PC-3 (cell line): Measurements from ENCODE around the gene ALDH3A2. TPM values are rescaled to one million over a fixed set of nuclear protein-coding genes. Genes with fewer than 3 reads are reported as not detected.

Source experiments
- ATAC-seq: fragments of 200-7000 bp; cut with Tn5 transposase; 2 replicates; pipeline ENCODE4 v1.9.1; 2020; ENCODE audit warnings: mild to moderate bottlenecking, moderate library complexity
- BruUV-seq: library from RNA; stranded (reverse); fragments of 400-500 nt; replicated peaks from 2 replicates; lab custom pipeline; 2021; lab: Mats Ljungman, UMichigan
- CTCF ChIA-PET: fragments of 300-600 bp; sonication (Branson Sonifier 250); formaldehyde crosslinking; loops from one replicate; lab custom pipeline; 2022; ENCODE audit warnings: antibody characterized with exemption; lab: Charles Lee
- POLR2A ChIA-PET: fragments of 300-600 bp; sonication (Branson Sonifier 250); formaldehyde crosslinking; loops from one replicate; lab custom pipeline; 2022; ENCODE audit warnings: antibody characterized with exemption; ENCODE audit not compliant: unreplicated experiment; lab: Charles Lee
- DNase-seq: peaks from one replicate; pipeline ENCODE4 v3.0.0-alpha.2; 2015
- H2AFZ ChIP-seq: fragments of 300-600 bp; sonication (generic); 2 replicates; pipeline ENCODE4 v1.6.0; 2016; ENCODE audit warnings: antibody characterized with exemption, low read length
- H3F3A ChIP-seq: fragments of 300-600 bp; sonication (generic); one replicate; pipeline ENCODE4 v1.6.0; 2017; ENCODE audit warnings: antibody characterized with exemption, low read length, control low read depth, mild to moderate bottlenecking; ENCODE audit not compliant: unreplicated experiment
- H3K27ac ChIP-seq: fragments of 300-600 bp; sonication (generic); 2 replicates; pipeline ENCODE4 v1.5.1; 2016; ENCODE audit warnings: mild to moderate bottlenecking, low read length
- H3K27me3 ChIP-seq: fragments of 300-600 bp; sonication (generic); 2 replicates; pipeline ENCODE4 v1.6.1; 2016; ENCODE audit warnings: low read length, mixed read lengths
- H3K36me3 ChIP-seq: fragments of 300-600 bp; sonication (generic); 2 replicates; pipeline ENCODE4 v1.6.1; 2016; ENCODE audit warnings: low read depth, mixed run types, low read length, mixed read lengths
- H3K4me1 ChIP-seq: fragments of 300-600 bp; sonication (generic); 2 replicates; pipeline ENCODE4 v1.5.1; 2016; ENCODE audit warnings: low read length; ENCODE audit not compliant: insufficient read depth
- H3K4me2 ChIP-seq: fragments of 300-600 bp; sonication (generic); 2 replicates; pipeline ENCODE4 v1.6.0; 2016; ENCODE audit warnings: low read length
- H3K4me3 ChIP-seq: fragments of 300-600 bp; sonication (generic); 2 replicates; pipeline ENCODE4 v1.5.1; 2016; ENCODE audit warnings: mild to moderate bottlenecking, low read length, mixed read lengths
- H3K79me2 ChIP-seq: fragments of 300-600 bp; sonication (generic); 2 replicates; pipeline ENCODE4 v1.6.1; 2017; ENCODE audit warnings: low read length, mixed read lengths
- H3K9ac ChIP-seq: fragments of 300-600 bp; sonication (generic); 2 replicates; pipeline ENCODE4 v1.6.0; 2016; ENCODE audit warnings: mild to moderate bottlenecking, low read length
- H3K9me2 ChIP-seq: fragments of 300-600 bp; sonication (generic); replicated peaks from 2 replicates; pipeline ENCODE4 v1.6.1; 2016; ENCODE audit warnings: mixed run types, low read length, mixed read lengths
- H3K9me3 ChIP-seq: fragments of 300-600 bp; sonication (generic); 2 replicates; pipeline ENCODE4 v1.6.1; 2016; ENCODE audit warnings: low read length, mixed read lengths
- H4K20me1 ChIP-seq: fragments of 300-600 bp; sonication (generic); 2 replicates; pipeline ENCODE4 v1.6.1; 2016; ENCODE audit warnings: low read length, mixed read lengths
- CTCF ChIP-seq: fragments of 300-600 bp; sonication (generic); conservative IDR thresholded peaks from 2 replicates; pipeline ENCODE4 v1.5.1; 2017; ENCODE audit warnings: antibody characterized with exemption, low read depth, mild to moderate bottlenecking, low read length
- EZH2 ChIP-seq: fragments of 300-600 bp; sonication (generic); IDR thresholded peaks from one replicate; pipeline ENCODE4 v1.6.1; 2017; ENCODE audit warnings: antibody characterized with exemption, mild to moderate bottlenecking, low read length; ENCODE audit not compliant: unreplicated experiment
- EZH2phosphoT487 ChIP-seq: fragments of 300-600 bp; sonication (generic); IDR thresholded peaks from 2 replicates; pipeline ENCODE4 v1.6.1; 2018; ENCODE audit warnings: mild to moderate bottlenecking, antibody characterized with exemption, low read length, borderline replicate concordance
- intact Hi-C: fragments of 100-400 bp; cut with micrococcal nuclease; formaldehyde crosslinking; loops from 2 replicates; pipeline ENCODE4 v1.9.0; 2023
- total RNA-seq: library from RNA; depleted of rRNA; stranded (reverse); fragments of >200 nt; gene quantifications from 2 replicates; pipeline ENCODE4 v1.2.3, GENCODE V29; 2014

Gene ALDH3A2
- total RNA-seq, 1 experiment from 2014 or later: 125 TPM

DNA sequence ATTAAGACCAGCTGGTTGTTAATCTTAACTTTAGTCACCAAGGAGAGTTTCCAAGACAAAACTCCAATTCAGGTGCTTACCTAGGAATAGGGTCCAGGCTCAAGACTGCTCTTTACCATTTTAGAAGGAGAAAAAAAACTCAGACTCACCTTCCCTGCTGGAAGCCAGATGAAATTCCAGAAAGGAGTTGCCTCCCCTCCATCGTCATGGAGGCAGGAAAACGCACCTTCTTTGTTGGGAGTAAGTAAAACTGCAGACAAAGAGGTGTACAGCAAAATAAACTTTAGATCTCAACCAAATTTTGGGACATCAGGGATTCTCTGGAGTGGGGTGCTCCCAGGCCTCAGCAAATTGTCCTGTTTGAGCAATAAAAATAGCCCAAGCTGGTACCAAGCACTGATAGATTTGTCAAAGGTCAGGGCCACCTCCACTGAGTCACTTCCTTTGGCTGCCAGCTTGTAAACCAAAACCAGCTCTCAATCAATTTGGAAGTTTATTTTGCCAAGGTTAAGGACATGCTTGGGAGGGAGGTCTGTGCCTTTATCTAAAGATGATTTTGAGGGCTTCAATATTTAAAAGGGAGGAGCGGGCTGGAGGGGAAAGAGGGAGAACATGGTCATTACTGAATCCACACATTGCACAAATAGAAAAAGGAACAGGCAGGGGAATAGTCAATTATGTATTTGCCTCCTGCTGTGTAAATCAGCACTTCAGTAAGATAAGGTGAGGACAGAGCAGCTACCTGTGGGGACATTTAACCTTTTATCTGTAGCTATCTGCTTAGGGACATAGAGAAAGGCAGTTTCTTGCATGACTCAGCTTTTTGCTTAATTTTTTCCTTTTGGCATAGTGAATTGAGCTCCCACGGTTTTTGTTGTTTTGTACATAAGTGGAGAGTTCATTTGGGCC lies 1.5 kb upstream of the ALDH3A2 start:
- no TSS peak for BruUV-seq
- H3K79me2 ChIP-seq: peaks cover 31% of the 10 kb centered on the region

GRCh38 chr17:19647697-19648474 lies 665 bp upstream of the ALDH3A2 start:
- TSS peak; percentile 68 for BruUV-seq
- peaks cover 72% of the 10 kb centered on the region for H3K4me1 ChIP-seq
- H3K4me3 ChIP-seq: peak overlapping the region; percentile 90
- peaks cover 40% of the 10 kb centered on the region for H3K79me2 ChIP-seq
- ATAC-seq (peak; percentile 2), DNase-seq (peak; percentile 58)
- ChIA-PET POLR2A (interaction anchor here (0.7 to 1.0 kb wide), 3 partner anchors 10 to 349 kb away, joined by 3 to 6 read pairs (median 3); partner anchors contain the start of gene ALDH3A1), CTCF (interaction anchor here (0.6 to 1.4 kb wide), 5 partner anchors 24 to 127 kb away, joined by 3 to 4 read pairs (median 3); partner anchors contain the start of gene ALDH3A1)
- peak overlapping the region; percentile 81 for H3K9ac ChIP-seq
- intact Hi-C loops: loop anchor here (1.0 to 5.0 kb wide), 3 partner anchors 105 to 133 kb away; no protein-coding TSS in a partner anchor
- no peaks in the 10 kb centered on the region for H3K27me3 ChIP-seq
- peak overlapping the region; percentile 86 for H2AFZ ChIP-seq
- H3K4me2 ChIP-seq: peak overlapping the region; percentile 92
- peak overlapping the region; percentile 72 for H3K27ac ChIP-seq
- no peaks in the 10 kb centered on the region for H3K9me2 ChIP-seq
- peaks cover 8% of the 10 kb centered on the region for H3F3A ChIP-seq
- H4K20me1 ChIP-seq: peaks cover 4% of the 10 kb centered on the region; the same call in 1 of the 2 replicates
- H3K36me3 ChIP-seq: peaks cover 5% of the 10 kb centered on the region; the same call in 1 of the 2 replicates
- no peaks in the 10 kb centered on the region for H3K9me3 ChIP-seq
- TF ChIP-seq EZH2: no peak
- TF ChIP-seq EZH2phosphoT487: no peak
- TF ChIP-seq CTCF: no peak

More for the DNA sequence above, 1.5 kb upstream of the ALDH3A2 start:
- DNase-seq (peak; percentile 81), ATAC-seq (no peak)
- Histone ChIP-seq H2AFZ (peak overlapping the region; percentile 86; the same call in 1 of the 2 replicates), H3K27me3 (no peaks in the 10 kb centered on the region), H3K9ac (peak overlapping the region; percentile 81), H4K20me1 (peaks cover 4% of the 10 kb centered on the region; the same call in 1 of the 2 replicates), H3K4me2 (peak overlapping the region; percentile 92), H3K9me2 (no peaks in the 10 kb centered on the region), H3K36me3 (no peaks in the 10 kb centered on the region), H3K9me3 (no peaks in the 10 kb centered on the region), H3F3A (peaks cover 8% of the 10 kb centered on the region), H3K27ac (peak overlapping the region; percentile 72), H3K4me3 (peak overlapping the region; percentile 90), H3K4me1 (peaks cover 72% of the 10 kb centered on the region)
- intact Hi-C loops: loop anchor here (5.0 kb wide), 1 partner anchor 120 kb away; no protein-coding TSS in a partner anchor
- POLR2A ChIA-PET: interaction anchor here (0.7 kb wide), 1 partner anchor 89 kb away, joined by 7 read pairs; no protein-coding TSS in a partner anchor
- TF ChIP-seq EZH2phosphoT487 (no peak), EZH2 (no peak), CTCF (no peak)
- CTCF ChIA-PET: no interaction called here
